SK-N-SH (cell line): ENCODE data around the gene RSKR.

Experiments used
- CTCF ChIP-seq: fragments of 200-600 bp; sonication (generic); IDR thresholded peaks from 2 replicates; pipeline ENCODE4 v1.6.1; 2017; ENCODE audit warnings: antibody characterized with exemption, mild to moderate bottlenecking, moderate library complexity
- FOXM1 ChIP-seq: IDR thresholded peaks from 2 replicates; pipeline ENCODE4 v1.4.0; 2012; ENCODE audit warnings: low read depth, mild to moderate bottlenecking
- PBX3 ChIP-seq: IDR thresholded peaks from 2 replicates; pipeline ENCODE4; 2012
- POLR2AphosphoS5 ChIP-seq: IDR thresholded peaks from 2 replicates; pipeline ENCODE4 v1.6.1; 2012; ENCODE audit warnings: low read depth, low read length
- RAD21 ChIP-seq: IDR thresholded peaks from 2 replicates; pipeline ENCODE4 v1.6.1; 2012; ENCODE audit warnings: mild to moderate bottlenecking, low read length
- RCOR1 ChIP-seq: fragments of 150-350 bp; IDR thresholded peaks from 2 replicates; pipeline ENCODE4 v1.6.1; 2017; ENCODE audit warnings: antibody characterized with exemption, low read length
- TAF1 ChIP-seq: IDR thresholded peaks from 2 replicates; pipeline ENCODE4 v1.6.1; 2012; ENCODE audit warnings: low read depth, mild to moderate bottlenecking, low read length, moderate library complexity, borderline replicate concordance

- TF ChIP-seq CTCF (no peak), FOXM1 (no peak), PBX3 (no peak), POLR2AphosphoS5 (no peak), RCOR1 (no peak), TAF1 (no peak), RAD21 (no peak)
These were observed 31.6 kb upstream of the RSKR start for GRCh38 chr17:28645576-28645939.
